Brain microvascular endothelial cell (primary cell): ENCODE results near the gene MLLT3.
A peak's percentile ranks its signal among the peaks of the same experiment; 100 is the strongest.

Experiments
- DNase-seq: peaks from one replicate; pipeline ENCODE4 v3.0.0-alpha.2; 2020
- H3K27ac ChIP-seq: fragments of 250-450 bp; sonication (Bioruptor Pico); 2 replicates; pipeline ENCODE4 v1.5.1; 2020; ENCODE audit warnings: mild to moderate bottlenecking, moderate library complexity
- H3K27me3 ChIP-seq: fragments of 250-450 bp; sonication (Bioruptor Pico); replicated peaks from 2 replicates; pipeline ENCODE4 v1.5.1; 2020; ENCODE audit warnings: mild to moderate bottlenecking
- H3K36me3 ChIP-seq: fragments of 250-450 bp; sonication (Bioruptor Pico); replicated peaks from 2 replicates; pipeline ENCODE4 v1.5.1; 2020; ENCODE audit warnings: mild to moderate bottlenecking
- H3K4me3 ChIP-seq: 2 replicates; pipeline ENCODE4 v1.5.1; 2011; ENCODE audit warnings: low read depth, mild to moderate bottlenecking, control low read depth, low read length, moderate library complexity
- CTCF ChIP-seq: IDR thresholded peaks from 2 replicates; pipeline ENCODE4 v1.5.1; 2011; ENCODE audit warnings: low read depth, mild to moderate bottlenecking, moderate library complexity, low read length, control low read depth, inconsistent platforms; ENCODE audit errors: missing control alignments
- in situ Hi-C: cut with HindIII; loops from 2 replicates; pipeline ENCODE4 v1.10.0; 2017; ENCODE audit warnings: low sequenced_read_pairs, low pct_ligation_motif_present

The MLLT3 gene

GRCh38 chr9:20566401-20566800 is 55.9 kb downstream of the MLLT3 start:
- H3K4me3 ChIP-seq: no peak overlapping the region
- in situ Hi-C loops: no loop called here
- DNase-seq: no peak
- H3K36me3 ChIP-seq: no peaks in the 10 kb centered on the region
- H3K27me3 ChIP-seq: no peaks in the 10 kb centered on the region
- TF ChIP-seq CTCF: no peak
- no peak overlapping the region for H3K27ac ChIP-seq

GRCh38 chr9:20564650-20565049 is 57.6 kb downstream of the MLLT3 start:
- no peak for DNase-seq
- TF ChIP-seq CTCF: no peak
- Histone ChIP-seq H3K4me3 (no peak overlapping the region), H3K27me3 (no peaks in the 10 kb centered on the region), H3K27ac (no peak overlapping the region), H3K36me3 (no peaks in the 10 kb centered on the region)
- in situ Hi-C loops: no loop called here

GRCh38 chr9:20563917-20564316 is 58.4 kb downstream of the MLLT3 start:
- no peak for TF ChIP-seq CTCF
- no peaks in the 10 kb centered on the region for H3K36me3 ChIP-seq
- in situ Hi-C loops: no loop called here
- DNase-seq: no peak
- H3K4me3 ChIP-seq: no peak overlapping the region
- no peaks in the 10 kb centered on the region for H3K27me3 ChIP-seq
- H3K27ac ChIP-seq: no peak overlapping the region

GRCh38 chr9:20562051-20562450 is 60.2 kb downstream of the MLLT3 start:
- no peaks in the 10 kb centered on the region for H3K27me3 ChIP-seq
- in situ Hi-C loops: no loop called here
- no peak overlapping the region for H3K4me3 ChIP-seq
- TF ChIP-seq CTCF: no peak
- no peaks in the 10 kb centered on the region for H3K36me3 ChIP-seq
- no peak overlapping the region for H3K27ac ChIP-seq
- no peak for DNase-seq

- in situ Hi-C loops: no loop called here
- no peaks in the 10 kb centered on the region for H3K36me3 ChIP-seq
- DNase-seq: no peak
- H3K4me3 ChIP-seq: no peak overlapping the region
- no peak overlapping the region for H3K27ac ChIP-seq
- no peaks in the 10 kb centered on the region for H3K27me3 ChIP-seq
- TF ChIP-seq CTCF: no peak
These were observed 60.8 kb downstream of the MLLT3 start for GRCh38 chr9:20561531-20561930.

- Histone ChIP-seq H3K36me3 (no peaks in the 10 kb centered on the region), H3K27ac (peak overlapping the region; percentile 71), H3K27me3 (no peaks in the 10 kb centered on the region), H3K4me3 (no peak overlapping the region)
- in situ Hi-C loops: no loop called here
- no peak for DNase-seq
- no peak for TF ChIP-seq CTCF
These were observed 62.9 kb downstream of the MLLT3 start for GRCh38 chr9:20559231-20559890.
